SK-N-SH (cell line): ENCODE data around the gene CDS2.

Experiments
- CHD2 ChIP-seq: fragments of 150-350 bp; IDR thresholded peaks from 2 replicates; pipeline ENCODE4 v1.6.1; 2018; ENCODE audit warnings: low read length; ENCODE audit not compliant: partially characterized antibody
- CTCF ChIP-seq: fragments of 200-600 bp; sonication (generic); IDR thresholded peaks from 2 replicates; pipeline ENCODE4 v1.6.1; 2017; ENCODE audit warnings: antibody characterized with exemption, mild to moderate bottlenecking, moderate library complexity
- EZH2phosphoT487 ChIP-seq: fragments of 200-600 bp; sonication (generic); IDR thresholded peaks from 2 replicates; pipeline ENCODE4 v1.6.1; 2017; ENCODE audit warnings: low read depth, mixed run types, mild to moderate bottlenecking, antibody characterized with exemption, moderate library complexity, borderline replicate concordance
- GABPA ChIP-seq: IDR thresholded peaks from 2 replicates; pipeline ENCODE4 v1.4.0; 2012; ENCODE audit warnings: low read depth, mild to moderate bottlenecking
- NFIC ChIP-seq: IDR thresholded peaks from 2 replicates; pipeline ENCODE4 v1.4.0; 2012; ENCODE audit warnings: borderline replicate concordance
- POLR2AphosphoS5 ChIP-seq: IDR thresholded peaks from 2 replicates; pipeline ENCODE4 v1.6.1; 2012; ENCODE audit warnings: low read depth, low read length
- REST ChIP-seq: IDR thresholded peaks from 2 replicates; pipeline ENCODE4 v1.6.1; 2012; ENCODE audit warnings: mild to moderate bottlenecking, low read depth, low read length, moderate library complexity
- SMC3 ChIP-seq: IDR thresholded peaks from 2 replicates; pipeline ENCODE4 v1.6.1; 2012; ENCODE audit warnings: low read depth, low read length, improper control_type of control experiment
- USF2 ChIP-seq: fragments of 150-350 bp; IDR thresholded peaks from 2 replicates; pipeline ENCODE4 v1.6.1; 2017; ENCODE audit warnings: antibody characterized with exemption, low read length, low read depth, borderline replicate concordance

- TF ChIP-seq EZH2phosphoT487 (no peak), CTCF (no peak), REST (no peak), SMC3 (no peak), POLR2AphosphoS5 (no peak), GABPA (no peak), NFIC (no peak), USF2 (no peak), CHD2 (no peak)
Observed at GRCh38 chr20:5153612-5154542, 27.1 kb downstream of the CDS2 start.
